HG03139 (cell line): ENCODE measurements around the gene CBLN3.

Source experiments
- ATAC-seq: cut with Tn5 transposase; IDR thresholded peaks from one replicate; pipeline ENCODE4 v1.9.1; 2021; ENCODE audit not compliant: unreplicated experiment

Gene CBLN3

GRCh38 chr14:24439830-24440605, 10.6 kb upstream of the CBLN3 start:
- no peak for ATAC-seq

GRCh38 chr14:24439257-24439656, 9.8 kb upstream of the CBLN3 start:
- no peak for ATAC-seq

GRCh38 chr14:24438223-24439097, 9.0 kb upstream of the CBLN3 start:
- ATAC-seq, result no peak

GRCh38 chr14:24437736-24438067, 8.2 kb upstream of the CBLN3 start:
- no peak for ATAC-seq

GRCh38 chr14:24437020-24437735, 7.7 kb upstream of the CBLN3 start:
- ATAC-seq, result no peak

GRCh38 chr14:24436355-24437019, 7.0 kb upstream of the CBLN3 start:
- no peak for ATAC-seq

- ATAC-seq, result no peak
Measured at GRCh38 chr14:24435998-24436354, 6.5 kb upstream of the CBLN3 start.

GRCh38 chr14:24435192-24435810, 5.8 kb upstream of the CBLN3 start:
- ATAC-seq, result no peak

GRCh38 chr14:24434676-24435075, 5.2 kb upstream of the CBLN3 start:
- no peak for ATAC-seq

- no peak for ATAC-seq
Measured at GRCh38 chr14:24434036-24434435, 4.6 kb upstream of the CBLN3 start.

- ATAC-seq, result no peak
Measured at GRCh38 chr14:24432259-24433131, 3.0 kb upstream of the CBLN3 start.

- ATAC-seq, result peak; percentile 43
Measured at GRCh38 chr14:24431569-24432258, 2.2 kb upstream of the CBLN3 start.

GRCh38 chr14:24430682-24431568, 1.5 kb upstream of the CBLN3 start:
- peak; percentile 17 for ATAC-seq

GRCh38 chr14:24430143-24430681, 744 bp upstream of the CBLN3 start:
- peak; percentile 47 for ATAC-seq

- no peak for ATAC-seq
Measured at GRCh38 chr14:24428628-24429394, 657 bp downstream of the CBLN3 start.

- ATAC-seq, result no peak
Measured at GRCh38 chr14:24427537-24428508, 1.6 kb downstream of the CBLN3 start.
